Uterus (tissue), 2 donors: ENCODE results near the gene UNC13D.

ENCODE experiments used
- POLR2A ChIP-seq, 2 donors: fragments of 450-650 bp; IDR thresholded peaks; one replicate each; pipeline ENCODE4 v1.6.1; 2016; ENCODE audit warnings: antibody characterized with exemption in 2 of 2, mild to moderate bottlenecking in 1 of 2, moderate library complexity in 1 of 2
- TF ChIP-seq, protein P1 (sequence below), 4 experiments: fragments of 200-600 bp in 2 of 4; fragments of 450-650 bp in 2 of 4; sonication (generic) in 2 of 4; IDR thresholded peaks; one replicate each; pipeline ENCODE4 v1.5.1; 2016 to 2019; ENCODE audit warnings: antibody characterized with exemption in 4 of 4, mild to moderate bottlenecking in 2 of 4, moderate library complexity in 1 of 4

DNA sequence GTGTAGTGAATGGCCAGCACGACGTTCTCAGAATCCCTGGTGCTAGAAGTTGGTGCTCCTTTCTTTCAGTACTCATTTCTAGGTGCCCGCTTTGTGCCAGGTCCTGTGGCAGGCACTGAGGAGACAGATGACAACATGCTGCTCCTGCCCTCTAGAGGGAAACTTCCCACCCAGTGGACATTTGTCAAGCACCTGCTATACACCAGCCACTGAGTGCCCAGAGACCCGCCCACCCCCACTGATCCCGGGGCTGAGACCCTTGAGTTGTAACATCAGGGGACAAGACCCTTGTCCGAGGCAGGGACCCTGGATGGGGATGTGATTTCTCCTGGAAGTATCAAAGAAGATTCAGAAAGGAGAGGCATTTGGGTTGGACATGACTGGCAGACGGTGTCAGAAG, 25.1 kb downstream of the UNC13D start:
- TF ChIP-seq POLR2A (IDR thresholded peaks at IDR 0.05) = no peak
- TF ChIP-seq, protein P1, sequence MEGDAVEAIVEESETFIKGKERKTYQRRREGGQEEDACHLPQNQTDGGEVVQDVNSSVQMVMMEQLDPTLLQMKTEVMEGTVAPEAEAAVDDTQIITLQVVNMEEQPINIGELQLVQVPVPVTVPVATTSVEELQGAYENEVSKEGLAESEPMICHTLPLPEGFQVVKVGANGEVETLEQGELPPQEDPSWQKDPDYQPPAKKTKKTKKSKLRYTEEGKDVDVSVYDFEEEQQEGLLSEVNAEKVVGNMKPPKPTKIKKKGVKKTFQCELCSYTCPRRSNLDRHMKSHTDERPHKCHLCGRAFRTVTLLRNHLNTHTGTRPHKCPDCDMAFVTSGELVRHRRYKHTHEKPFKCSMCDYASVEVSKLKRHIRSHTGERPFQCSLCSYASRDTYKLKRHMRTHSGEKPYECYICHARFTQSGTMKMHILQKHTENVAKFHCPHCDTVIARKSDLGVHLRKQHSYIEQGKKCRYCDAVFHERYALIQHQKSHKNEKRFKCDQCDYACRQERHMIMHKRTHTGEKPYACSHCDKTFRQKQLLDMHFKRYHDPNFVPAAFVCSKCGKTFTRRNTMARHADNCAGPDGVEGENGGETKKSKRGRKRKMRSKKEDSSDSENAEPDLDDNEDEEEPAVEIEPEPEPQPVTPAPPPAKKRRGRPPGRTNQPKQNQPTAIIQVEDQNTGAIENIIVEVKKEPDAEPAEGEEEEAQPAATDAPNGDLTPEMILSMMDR (IDR thresholded peaks at IDR 0.05) = no peak
